Stomach (tissue), 4 donors: ENCODE measurements around the gene ARHGEF18.

Source experiments
- CTCF ChIP-seq, 7 experiments: fragments of 450-650 bp in 4 of 7; fragments of 200-600 bp in 3 of 7; sonication (generic) in 3 of 7; IDR thresholded peaks; one replicate each; pipeline ENCODE4 v1.5.1; 2016 to 2019; ENCODE audit warnings: antibody characterized with exemption in 7 of 7, control low read depth in 2 of 7, mild to moderate bottlenecking in 1 of 7
- EP300 ChIP-seq: sonication (generic); formaldehyde crosslinking; IDR thresholded peaks from one replicate; pipeline ENCODE4 v1.6.1; 2017; ENCODE audit warnings: antibody characterized with exemption
- POLR2A ChIP-seq, 4 donors: fragments of 450-650 bp; IDR thresholded peaks; one replicate each; pipeline ENCODE4 v1.6.1; 2016; ENCODE audit warnings: antibody characterized with exemption in 4 of 4, control low read depth in 2 of 4, mild to moderate bottlenecking in 1 of 4, moderate library complexity in 1 of 4

DNA sequence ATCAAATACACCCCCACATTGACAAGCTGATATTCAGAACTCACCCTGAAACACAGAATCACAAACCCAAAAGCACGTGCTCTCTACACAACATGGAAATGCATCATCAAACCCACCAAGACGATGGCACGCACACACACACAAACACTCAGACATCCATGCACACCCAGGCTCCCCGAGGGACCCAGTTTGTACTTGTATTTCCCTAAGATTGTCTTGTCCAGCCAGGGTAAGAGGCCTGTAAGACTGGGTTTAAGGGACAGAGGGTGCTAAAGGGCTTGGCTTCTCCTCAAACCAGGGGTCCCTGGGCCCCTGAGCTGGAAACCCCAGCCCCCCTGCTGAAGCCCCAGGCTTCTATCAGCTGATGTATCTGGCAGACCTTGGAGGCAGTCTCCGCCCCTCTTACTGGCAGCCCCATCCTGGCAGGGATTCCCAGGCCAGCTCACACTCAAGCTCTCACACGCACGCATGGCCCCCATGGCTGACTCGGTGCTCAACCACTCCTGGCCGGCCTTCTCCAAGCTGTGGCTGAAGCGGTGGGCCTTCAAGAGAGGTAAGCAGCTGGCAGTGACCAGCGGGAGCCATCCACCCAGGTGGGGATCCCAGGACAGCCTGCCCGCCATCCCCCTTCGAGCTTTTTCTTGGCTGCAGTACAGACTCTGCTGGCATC, 6.5 kb downstream of the ARHGEF18 start:
- TF ChIP-seq POLR2A (IDR thresholded peaks at IDR 0.05) (no peak), CTCF (IDR thresholded peaks at IDR 0.05) (no peak), EP300 (no peak)
